Memory B cell (primary cell): ENCODE data around the gene LRRC28.
"Not testable (repeated sequence)": the region's sequence is repeated elsewhere in the genome, so short reads cannot be mapped to it uniquely, and the experiment has no call there.

Experiments used
- ATAC-seq: fragments of 150-1000 bp; cut with Tn5 transposase; 2 replicates; pipeline ENCODE4 v1.10.0; 2021; ENCODE audit warnings: low read depth, mild to moderate bottlenecking, moderate library complexity
- DNase-seq, 2 donors: peaks; one replicate each; pipeline ENCODE4 v3.0.0; 2022; ENCODE audit warnings: low spot score in 2 of 2
- H3K27ac Mint-ChIP-seq: one replicate; pipeline ENCODE4 v1.8.0; 2022; ENCODE audit warnings: mild to moderate bottlenecking, moderate library complexity, mixed read lengths
- H3K27me3 Mint-ChIP-seq: one replicate; pipeline ENCODE4 v1.8.0; 2022; ENCODE audit warnings: mixed read lengths
- H3K36me3 Mint-ChIP-seq: one replicate; pipeline ENCODE4 v1.8.0; 2022; ENCODE audit warnings: mild to moderate bottlenecking, mixed read lengths
- H3K4me1 Mint-ChIP-seq: one replicate; pipeline ENCODE4 v1.8.0; 2022; ENCODE audit warnings: mixed read lengths
- H3K4me3 Mint-ChIP-seq: one replicate; pipeline ENCODE4 v1.8.0; 2022; ENCODE audit warnings: mild to moderate bottlenecking, moderate library complexity, mixed read lengths
- H3K9me3 Mint-ChIP-seq: one replicate; pipeline ENCODE4 v1.8.0; 2022; ENCODE audit warnings: mixed read lengths

Gene LRRC28

DNA sequence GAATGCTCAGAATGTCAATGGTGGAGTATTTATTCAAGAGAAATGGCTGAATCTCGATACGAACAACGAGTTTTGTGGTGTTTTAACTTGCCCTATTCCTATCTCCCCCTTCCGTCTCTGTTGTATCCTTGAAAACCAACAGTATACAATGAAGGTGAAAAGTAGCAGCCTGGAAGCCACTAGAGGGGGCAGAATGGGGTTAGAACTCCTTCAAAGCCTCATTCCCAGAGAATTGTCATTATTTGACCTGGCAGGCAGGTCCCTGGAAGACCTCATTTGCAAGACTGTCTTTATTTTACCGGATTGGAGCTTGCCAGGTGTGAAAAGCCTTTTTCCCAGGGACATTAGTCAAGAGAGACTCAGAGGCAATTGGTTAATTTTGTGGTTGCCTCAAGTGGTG, 139.4 kb downstream of the LRRC28 start:
- no peak for ATAC-seq
- Mint-ChIP-seq H3K4me3 (no peak overlapping the region), H3K4me1 (peaks cover 4% of the 10 kb centered on the region), H3K9me3 (peaks cover 15% of the 10 kb centered on the region), H3K27ac (no peak overlapping the region), H3K36me3 (peaks cover 8% of the 10 kb centered on the region), H3K27me3 (no peaks in the 10 kb centered on the region)
- DNase-seq, result no peak

- H3K27ac Mint-ChIP-seq, result no peak overlapping the region
- H3K36me3 Mint-ChIP-seq, result peaks cover 2% of the 10 kb centered on the region
- no peak for ATAC-seq
- no peak overlapping the region for H3K4me3 Mint-ChIP-seq
- no peaks in the 10 kb centered on the region for H3K4me1 Mint-ChIP-seq
- H3K27me3 Mint-ChIP-seq, result no peaks in the 10 kb centered on the region
- peaks cover 15% of the 10 kb centered on the region for H3K9me3 Mint-ChIP-seq
- no peak for DNase-seq
These were observed 142.4 kb downstream of the LRRC28 start for GRCh38 chr15:99393641-99394040.

GRCh38 chr15:99396375-99396774, 145.1 kb downstream of the LRRC28 start:
- Mint-ChIP-seq H3K4me1 (no peaks in the 10 kb centered on the region), H3K27ac (no peak overlapping the region), H3K36me3 (peaks cover 2% of the 10 kb centered on the region), H3K27me3 (no peaks in the 10 kb centered on the region), H3K4me3 (no peak overlapping the region), H3K9me3 (peaks cover 15% of the 10 kb centered on the region)
- ATAC-seq (no peak), DNase-seq (no peak)

DNA sequence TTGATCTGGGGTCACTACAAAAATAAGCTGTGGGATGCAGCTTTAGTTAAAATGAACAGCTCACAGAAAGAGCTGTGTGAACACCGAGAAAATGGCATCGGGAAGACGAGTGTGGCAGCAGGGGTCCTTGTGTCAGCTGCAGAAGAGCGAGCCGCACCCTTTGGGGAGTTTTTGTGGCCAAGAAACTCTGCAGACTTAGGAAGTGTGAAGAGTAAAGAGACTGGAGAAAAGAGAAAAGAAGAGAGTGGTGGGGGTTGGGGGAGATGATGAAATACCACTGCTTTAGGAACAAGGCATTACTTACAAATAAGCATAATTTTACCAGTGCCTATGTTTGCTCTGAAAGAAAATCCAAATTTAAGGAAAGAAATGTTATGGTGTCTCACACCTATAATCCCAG, 147.8 kb downstream of the LRRC28 start:
- no peak overlapping the region for H3K27ac Mint-ChIP-seq
- no peak for DNase-seq
- H3K4me3 Mint-ChIP-seq, result no peak overlapping the region
- H3K27me3 Mint-ChIP-seq, result no peaks in the 10 kb centered on the region
- H3K36me3 Mint-ChIP-seq, result no peaks in the 10 kb centered on the region
- no peaks in the 10 kb centered on the region for H3K9me3 Mint-ChIP-seq
- no peak for ATAC-seq
- no peaks in the 10 kb centered on the region for H3K4me1 Mint-ChIP-seq

DNA sequence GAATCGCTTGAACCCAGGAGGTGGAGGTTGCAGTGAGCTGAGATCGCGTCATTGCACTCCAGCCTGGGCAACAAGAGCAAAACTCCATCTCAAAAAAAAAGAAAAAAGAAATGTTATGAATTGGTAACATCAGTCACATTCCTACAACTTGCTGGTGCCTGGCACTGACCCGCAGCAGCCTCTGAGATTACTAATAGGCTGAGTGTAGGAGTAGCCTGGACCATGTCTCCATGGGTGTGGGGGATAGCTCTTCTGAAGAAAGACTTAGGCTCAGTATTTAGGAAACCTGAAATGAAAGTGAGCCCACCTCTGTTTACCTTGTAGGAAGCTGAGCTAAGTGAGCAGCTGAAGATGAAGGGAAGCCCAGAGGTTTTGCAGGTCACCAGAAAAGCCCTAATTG, 148.3 kb downstream of the LRRC28 start:
- Mint-ChIP-seq H3K9me3 (no peaks in the 10 kb centered on the region), H3K36me3 (no peaks in the 10 kb centered on the region), H3K4me3 (no peak overlapping the region), H3K4me1 (no peaks in the 10 kb centered on the region), H3K27me3 (no peaks in the 10 kb centered on the region), H3K27ac (no peak overlapping the region)
- ATAC-seq, result no peak
- DNase-seq, result no peak

DNA sequence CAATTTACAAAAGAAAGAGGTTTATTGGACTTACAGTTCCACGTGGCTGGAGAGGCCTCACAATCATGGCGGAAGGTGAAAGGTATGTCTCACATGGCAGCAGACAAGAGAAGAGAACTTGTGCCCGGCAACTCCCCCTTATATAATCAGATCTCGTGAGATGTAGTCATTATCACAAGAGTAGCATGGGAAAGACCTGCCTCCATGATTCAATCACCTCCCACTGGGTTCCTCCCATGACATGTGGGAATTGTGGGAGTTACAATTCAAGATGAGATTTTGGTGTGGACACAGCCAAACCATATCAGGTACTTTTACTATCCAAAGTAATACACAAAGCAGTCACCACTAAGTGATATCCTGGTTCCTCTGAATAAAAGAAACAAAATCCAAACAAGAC, 149.9 kb downstream of the LRRC28 start:
- H3K27me3 Mint-ChIP-seq, H3K4me1 Mint-ChIP-seq, H3K9me3 Mint-ChIP-seq, H3K27ac Mint-ChIP-seq, H3K36me3 Mint-ChIP-seq, ATAC-seq, DNase-seq, H3K4me3 Mint-ChIP-seq: not testable (repeated sequence)

GRCh38 chr15:99402014-99402729, 150.9 kb downstream of the LRRC28 start:
- Mint-ChIP-seq H3K27me3 (no peaks in the 10 kb centered on the region), H3K36me3 (no peaks in the 10 kb centered on the region), H3K4me1 (no peaks in the 10 kb centered on the region), H3K27ac (no peak overlapping the region), H3K9me3 (no peaks in the 10 kb centered on the region), H3K4me3 (no peak overlapping the region)
- no peak for DNase-seq
- ATAC-seq, result no peak

DNA sequence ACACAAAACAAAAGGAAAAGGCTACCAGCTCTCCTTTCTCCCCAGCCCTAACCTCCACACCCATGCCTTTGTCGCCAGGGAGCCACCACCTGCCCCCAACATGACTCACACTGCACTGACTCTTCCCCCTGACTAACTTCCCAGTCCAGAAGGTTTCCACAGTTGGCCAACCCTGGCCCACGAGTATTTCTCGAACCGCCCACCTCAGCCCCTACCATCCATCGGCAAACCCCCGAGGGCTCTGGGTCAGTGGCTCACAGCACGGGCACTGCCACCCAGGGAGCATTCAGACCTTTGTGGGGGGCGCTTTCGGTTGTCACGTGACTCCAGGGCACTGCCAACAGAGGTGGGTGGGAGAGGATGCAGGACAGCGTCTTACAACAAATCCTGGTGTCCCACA, 152.3 kb downstream of the LRRC28 start:
- H3K27ac Mint-ChIP-seq, result no peak overlapping the region
- no peaks in the 10 kb centered on the region for H3K36me3 Mint-ChIP-seq
- ATAC-seq, result no peak
- H3K4me1 Mint-ChIP-seq, result no peaks in the 10 kb centered on the region
- no peaks in the 10 kb centered on the region for H3K9me3 Mint-ChIP-seq
- no peak overlapping the region for H3K4me3 Mint-ChIP-seq
- DNase-seq, result no peak
- no peaks in the 10 kb centered on the region for H3K27me3 Mint-ChIP-seq

DNA sequence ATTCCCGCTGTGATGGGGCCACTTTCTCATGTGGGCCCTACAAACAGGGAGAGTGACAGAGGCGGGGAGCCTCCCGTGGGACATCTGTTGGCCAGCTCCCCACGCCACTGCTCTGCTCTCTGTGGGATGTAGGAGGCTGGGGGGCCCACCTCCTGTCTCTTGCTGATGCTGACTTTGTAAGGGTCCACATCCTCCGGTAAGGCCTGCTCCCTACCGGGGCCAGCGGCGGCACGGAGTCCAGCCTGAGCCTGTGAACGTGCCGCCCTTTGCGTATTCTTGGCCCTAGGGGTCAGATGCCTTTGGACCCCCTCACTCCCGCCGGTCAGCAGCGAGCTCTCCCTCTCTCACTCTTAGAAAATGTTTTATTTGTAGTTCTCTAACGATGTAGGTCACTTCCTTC, 153.2 kb downstream of the LRRC28 start:
- Mint-ChIP-seq H3K4me3 (no peak overlapping the region), H3K27me3 (no peaks in the 10 kb centered on the region), H3K27ac (no peak overlapping the region)

DNA sequence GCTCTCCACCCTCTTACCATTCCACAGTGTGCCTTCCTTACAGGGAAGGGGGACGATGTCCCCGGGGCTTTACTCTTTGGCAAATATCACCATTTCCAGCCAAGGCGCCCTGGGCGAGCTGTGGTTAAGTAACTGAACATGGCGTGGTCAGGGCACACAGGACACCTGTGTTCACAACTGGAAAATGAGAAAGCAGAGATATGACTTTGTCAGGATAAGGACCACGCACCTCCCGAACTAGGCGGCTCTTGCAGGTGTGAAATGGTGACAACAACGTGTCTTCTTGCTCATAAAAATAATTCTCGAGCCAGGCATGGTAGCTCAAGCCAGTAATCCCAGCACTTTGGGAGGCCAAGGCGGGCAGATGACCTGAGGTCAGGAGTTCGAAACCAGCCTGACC, 154.8 kb downstream of the LRRC28 start:
- no peaks in the 10 kb centered on the region for H3K9me3 Mint-ChIP-seq
- H3K36me3 Mint-ChIP-seq, result no peaks in the 10 kb centered on the region
- no peak overlapping the region for H3K4me3 Mint-ChIP-seq
- no peak for DNase-seq
- no peak for ATAC-seq
- H3K4me1 Mint-ChIP-seq, result no peaks in the 10 kb centered on the region
- H3K27ac Mint-ChIP-seq, result no peak overlapping the region
- no peaks in the 10 kb centered on the region for H3K27me3 Mint-ChIP-seq

More for the DNA sequence above, 153.2 kb downstream of the LRRC28 start:
- DNase-seq, result no peak
- Mint-ChIP-seq H3K9me3 (no peaks in the 10 kb centered on the region), H3K36me3 (no peaks in the 10 kb centered on the region), H3K4me1 (no peaks in the 10 kb centered on the region)
- no peak for ATAC-seq

GRCh38 chr15:99406716-99407487, 155.6 kb downstream of the LRRC28 start:
- no peak for ATAC-seq
- Mint-ChIP-seq H3K36me3 (no peaks in the 10 kb centered on the region), H3K9me3 (no peaks in the 10 kb centered on the region), H3K4me3 (no peak overlapping the region), H3K27me3 (no peaks in the 10 kb centered on the region), H3K4me1 (no peaks in the 10 kb centered on the region), H3K27ac (no peak overlapping the region)
- DNase-seq, result no peak

DNA sequence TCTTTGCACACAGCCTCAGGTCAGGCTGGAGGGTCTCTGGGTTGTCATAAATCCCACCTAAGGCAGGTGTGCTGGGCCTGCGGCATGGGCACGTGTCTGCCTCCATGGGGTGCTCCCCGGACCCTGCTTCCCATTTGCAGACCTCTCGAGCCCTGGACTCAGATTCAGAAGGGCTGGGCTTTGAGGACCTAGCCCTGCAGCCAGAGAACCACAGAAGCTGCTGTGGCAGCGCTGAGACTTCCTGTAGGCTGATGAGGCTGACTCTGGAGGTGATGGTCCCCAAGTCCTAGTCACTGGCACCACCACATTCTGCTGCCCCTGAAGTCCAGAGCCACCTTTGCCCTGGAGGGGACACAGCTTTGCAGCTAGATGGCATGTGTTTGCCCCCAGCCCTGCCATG, 156.4 kb downstream of the LRRC28 start:
- Mint-ChIP-seq H3K27me3 (no peaks in the 10 kb centered on the region), H3K4me1 (no peaks in the 10 kb centered on the region), H3K4me3 (no peak overlapping the region), H3K27ac (no peak overlapping the region), H3K9me3 (no peaks in the 10 kb centered on the region), H3K36me3 (no peaks in the 10 kb centered on the region)
- ATAC-seq (no peak), DNase-seq (no peak)

DNA sequence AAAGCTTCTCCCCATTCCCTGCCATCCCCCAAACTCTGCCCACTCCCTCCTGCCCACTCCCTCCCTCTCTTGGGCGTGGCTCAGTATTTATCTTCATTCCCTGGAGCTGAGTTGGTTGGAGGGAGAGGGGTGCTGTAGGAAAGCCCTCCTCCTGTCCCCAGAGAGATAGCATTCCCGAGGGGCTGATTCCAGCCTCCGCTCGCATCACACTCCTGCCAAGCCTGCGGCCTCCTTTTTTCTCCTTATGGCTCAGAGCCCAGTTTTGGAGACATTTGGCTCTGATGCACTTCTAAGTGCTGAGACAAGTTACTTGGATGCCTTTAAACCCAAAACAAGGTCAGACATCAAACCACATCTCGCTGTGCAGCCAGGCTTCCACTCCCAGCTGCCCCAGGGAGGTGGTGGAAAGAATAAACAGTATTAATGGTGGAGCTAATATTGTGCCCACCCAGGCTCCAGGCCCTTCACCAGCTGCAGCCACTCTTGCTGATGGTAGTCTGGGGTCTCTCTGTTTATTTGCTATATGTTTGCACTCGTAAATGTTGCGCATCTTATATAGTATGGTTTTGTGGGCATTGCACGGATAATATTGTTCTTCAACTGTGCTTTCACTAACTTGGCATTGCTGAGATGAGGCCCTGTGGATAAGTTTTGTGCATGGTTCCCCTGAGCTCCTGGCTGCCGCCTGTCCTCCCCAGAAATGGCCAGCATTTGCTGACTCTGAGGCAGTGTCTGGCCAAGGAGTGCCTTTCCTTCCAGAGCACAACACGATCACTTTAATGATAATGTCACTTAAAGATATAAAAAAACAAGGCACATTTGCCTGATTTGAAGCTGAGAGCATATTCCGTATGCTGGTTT, 157.2 kb downstream of the LRRC28 start:
- no peaks in the 10 kb centered on the region for H3K4me1 Mint-ChIP-seq
- DNase-seq (no peak), ATAC-seq (no peak)
- no peaks in the 10 kb centered on the region for H3K36me3 Mint-ChIP-seq
- H3K27me3 Mint-ChIP-seq, result no peaks in the 10 kb centered on the region
- H3K4me3 Mint-ChIP-seq, result no peak overlapping the region
- H3K27ac Mint-ChIP-seq, result no peak overlapping the region
- no peaks in the 10 kb centered on the region for H3K9me3 Mint-ChIP-seq

DNA sequence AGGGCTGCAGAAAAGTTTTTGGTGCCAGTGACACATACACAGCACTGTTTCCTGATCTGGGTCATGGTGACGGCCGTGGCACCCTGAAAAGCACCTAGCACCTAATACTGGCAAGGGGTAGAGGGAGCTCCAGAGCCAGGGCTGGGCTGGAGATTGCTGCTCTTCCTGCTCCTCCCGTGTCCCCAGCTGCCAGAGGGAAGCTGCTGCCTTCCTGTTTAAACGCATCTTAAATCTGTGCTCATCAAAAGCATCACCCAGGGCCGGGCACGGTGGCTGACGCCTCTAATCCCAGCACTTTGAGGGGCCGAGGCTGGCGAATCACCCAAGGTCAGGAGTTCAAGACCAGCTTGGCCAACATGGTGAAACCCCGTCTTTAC, 157.8 kb downstream of the LRRC28 start:
- Mint-ChIP-seq H3K27ac (no peak overlapping the region), H3K27me3 (no peaks in the 10 kb centered on the region), H3K4me3 (no peak overlapping the region), H3K9me3 (no peaks in the 10 kb centered on the region), H3K4me1 (no peaks in the 10 kb centered on the region), H3K36me3 (no peaks in the 10 kb centered on the region)
- peak; percentile 64 for ATAC-seq
- DNase-seq, result no peak
